HepG2 (cell line): ENCODE data around the gene MFSD12. TPM values are rescaled to one million over a fixed set of nuclear protein-coding genes. Genes with fewer than 3 reads are reported as not detected.

Experiments used
- CREM ChIP-seq, 2 experiments: sonication (generic) in 1 of 2; formaldehyde crosslinking in 1 of 2; IDR thresholded peaks; 2 replicates each; pipeline versions ENCODE4 v1.4.0 to v1.6.1; 2016 to 2020; ENCODE audit warnings: antibody characterized with exemption in 1 of 2, mild to moderate bottlenecking in 1 of 2, missing genetic modification reagents in 1 of 2
- FOXC1 ChIP-seq: sonication (generic); formaldehyde crosslinking; IDR thresholded peaks from 2 replicates; pipeline ENCODE4 v1.8.0; 2022; ENCODE audit warnings: mild to moderate bottlenecking, missing genetic modification reagents, borderline replicate concordance
- JUN ChIP-seq: sonication (generic); formaldehyde crosslinking; IDR thresholded peaks from 2 replicates; pipeline ENCODE4 v1.4.0; 2020; ENCODE audit warnings: mild to moderate bottlenecking, missing genetic modification reagents
- REXO4 ChIP-seq: sonication (generic); formaldehyde crosslinking; IDR thresholded peaks from 2 replicates; pipeline ENCODE4 v1.8.0; 2022; ENCODE audit warnings: missing genetic modification reagents, mild to moderate bottlenecking, borderline replicate concordance
- RXRB ChIP-seq: IDR thresholded peaks from 2 replicates; pipeline ENCODE4 v1.6.1; 2016; ENCODE audit warnings: borderline replicate concordance, missing genetic modification reagents, missing compliant biosample characterization
- ZBTB21 ChIP-seq: sonication (generic); formaldehyde crosslinking; IDR thresholded peaks from 2 replicates; pipeline ENCODE4 v1.4.0; 2020; ENCODE audit warnings: missing genetic modification reagents
- ZBTB46 ChIP-seq: sonication (generic); formaldehyde crosslinking; IDR thresholded peaks from 2 replicates; pipeline ENCODE4 v1.4.0; 2020; ENCODE audit warnings: mild to moderate bottlenecking, missing genetic modification reagents, borderline replicate concordance
- ZKSCAN1 ChIP-seq: fragments of 150-350 bp; IDR thresholded peaks from 2 replicates; pipeline ENCODE4 v1.6.1; 2014; ENCODE audit warnings: low read length
- ZNF124 ChIP-seq: sonication (generic); formaldehyde crosslinking; IDR thresholded peaks from 2 replicates; pipeline ENCODE4 v1.4.0; 2020; ENCODE audit warnings: missing genetic modification reagents
- ZNF318 ChIP-seq: sonication (generic); formaldehyde crosslinking; IDR thresholded peaks from 2 replicates; pipeline ENCODE4 v1.4.0; 2020; ENCODE audit warnings: mild to moderate bottlenecking, missing genetic modification reagents
- ZNF501 ChIP-seq: sonication (generic); formaldehyde crosslinking; IDR thresholded peaks from 2 replicates; pipeline ENCODE4 v1.5.1; 2020; ENCODE audit warnings: mild to moderate bottlenecking, moderate library complexity, missing genetic modification reagents
- polyA plus RNA-seq, 8 experiments: library from polyadenylated mRNA; depleted of rRNA in 3 of 8; stranded (reverse) in 7 of 8; unstranded in 1 of 8; fragments of >200 nt; fragmentation: Illumina TruSeq in 4 of 8; extraction: Trizol in 4 of 8; gene quantifications; 2 replicates each; pipeline versions ENCODE4 v1.2.1 to v1.2.3, GENCODE V29; 2011 to 2016; ENCODE audit warnings: low read depth in 4 of 8, missing spikeins in 1 of 8, mixed read lengths in 1 of 8; ENCODE audit not compliant: insufficient read depth in 1 of 8
- total RNA-seq, 5 experiments: library from RNA; depleted of rRNA; stranded (reverse); fragments of >200 nt; fragmentation: Illumina TruSeq; extraction: Trizol; gene quantifications; 2 replicates each; pipeline ENCODE4 v1.2.3, GENCODE V29; 2016; ENCODE audit warnings: low read depth in 1 of 5
- TF ChIP-seq, protein P1 (sequence below): IDR thresholded peaks from 2 replicates; pipeline ENCODE4 v1.6.1; 2016; ENCODE audit warnings: low read depth, missing genetic modification reagents, missing compliant biosample characterization

Gene MFSD12
- total and polyA plus RNA-seq, 2 of the 13 experiments (the other 11 are each of a cell fraction or from before 2014, with no cell fraction given): 27.2 to 29.1 TPM

DNA sequence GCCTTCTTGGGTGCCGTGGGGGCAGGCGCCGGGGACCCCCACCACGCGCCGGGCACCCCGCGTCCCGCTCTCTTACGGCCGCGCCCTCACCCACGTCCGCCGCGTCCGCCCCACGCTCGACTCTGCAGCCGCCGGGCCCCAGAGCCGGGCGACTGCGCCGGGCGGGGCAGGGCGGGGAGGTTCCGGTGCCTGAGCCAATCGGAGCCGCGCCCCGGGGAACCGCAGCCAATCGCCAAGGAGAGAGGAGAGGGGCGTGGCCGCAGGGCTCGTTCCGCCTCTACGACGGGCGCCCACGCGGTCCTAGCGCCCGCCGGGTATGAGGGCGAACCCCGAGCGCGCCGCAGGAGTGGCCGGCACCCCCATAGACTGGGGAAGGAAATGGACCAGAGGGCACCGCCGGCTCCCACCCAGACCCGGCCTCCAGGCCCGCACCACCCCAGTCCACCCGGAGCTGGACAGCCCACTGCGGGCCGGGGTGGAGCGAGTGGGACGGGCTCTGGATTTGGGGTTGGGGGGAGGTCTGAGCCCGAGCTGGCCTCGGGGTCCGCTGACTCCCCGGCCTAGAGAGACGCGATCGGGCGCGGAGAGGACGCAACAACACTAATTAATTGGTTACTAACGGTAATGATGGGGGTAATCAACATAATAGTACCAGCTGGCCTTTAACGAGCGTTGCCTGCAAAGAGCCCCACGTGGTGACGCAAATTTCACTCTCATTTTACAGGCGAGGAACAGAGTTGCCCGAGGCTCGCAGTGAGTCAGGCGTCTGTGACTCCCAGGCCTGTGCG, at the start of gene MFSD12 (continued):
- no peak for TF ChIP-seq ZNF318 (CRISPR knock-in tag)
- no peak; the same call in 1 of the 2 replicates for TF ChIP-seq FOXC1 (CRISPR knock-in tag)
- no peak for TF ChIP-seq ZNF124 (CRISPR knock-in tag)
- peak; percentile 75 for TF ChIP-seq ZNF501
- no peak; the same call in 1 of the 2 replicates for TF ChIP-seq JUN
- no peak for TF ChIP-seq ZBTB46
- TF ChIP-seq RXRB (CRISPR knock-in tag): no peak
- no peak for TF ChIP-seq CREM (IDR thresholded peaks at IDR 0.05)
- TF ChIP-seq CREM (CRISPR knock-in tag; IDR thresholded peaks at IDR 0.05): no peak
- TF ChIP-seq ZKSCAN1: no peak
- TF ChIP-seq ZBTB21: no peak
- TF ChIP-seq REXO4 (CRISPR knock-in tag): no peak
- TF ChIP-seq, protein P1, sequence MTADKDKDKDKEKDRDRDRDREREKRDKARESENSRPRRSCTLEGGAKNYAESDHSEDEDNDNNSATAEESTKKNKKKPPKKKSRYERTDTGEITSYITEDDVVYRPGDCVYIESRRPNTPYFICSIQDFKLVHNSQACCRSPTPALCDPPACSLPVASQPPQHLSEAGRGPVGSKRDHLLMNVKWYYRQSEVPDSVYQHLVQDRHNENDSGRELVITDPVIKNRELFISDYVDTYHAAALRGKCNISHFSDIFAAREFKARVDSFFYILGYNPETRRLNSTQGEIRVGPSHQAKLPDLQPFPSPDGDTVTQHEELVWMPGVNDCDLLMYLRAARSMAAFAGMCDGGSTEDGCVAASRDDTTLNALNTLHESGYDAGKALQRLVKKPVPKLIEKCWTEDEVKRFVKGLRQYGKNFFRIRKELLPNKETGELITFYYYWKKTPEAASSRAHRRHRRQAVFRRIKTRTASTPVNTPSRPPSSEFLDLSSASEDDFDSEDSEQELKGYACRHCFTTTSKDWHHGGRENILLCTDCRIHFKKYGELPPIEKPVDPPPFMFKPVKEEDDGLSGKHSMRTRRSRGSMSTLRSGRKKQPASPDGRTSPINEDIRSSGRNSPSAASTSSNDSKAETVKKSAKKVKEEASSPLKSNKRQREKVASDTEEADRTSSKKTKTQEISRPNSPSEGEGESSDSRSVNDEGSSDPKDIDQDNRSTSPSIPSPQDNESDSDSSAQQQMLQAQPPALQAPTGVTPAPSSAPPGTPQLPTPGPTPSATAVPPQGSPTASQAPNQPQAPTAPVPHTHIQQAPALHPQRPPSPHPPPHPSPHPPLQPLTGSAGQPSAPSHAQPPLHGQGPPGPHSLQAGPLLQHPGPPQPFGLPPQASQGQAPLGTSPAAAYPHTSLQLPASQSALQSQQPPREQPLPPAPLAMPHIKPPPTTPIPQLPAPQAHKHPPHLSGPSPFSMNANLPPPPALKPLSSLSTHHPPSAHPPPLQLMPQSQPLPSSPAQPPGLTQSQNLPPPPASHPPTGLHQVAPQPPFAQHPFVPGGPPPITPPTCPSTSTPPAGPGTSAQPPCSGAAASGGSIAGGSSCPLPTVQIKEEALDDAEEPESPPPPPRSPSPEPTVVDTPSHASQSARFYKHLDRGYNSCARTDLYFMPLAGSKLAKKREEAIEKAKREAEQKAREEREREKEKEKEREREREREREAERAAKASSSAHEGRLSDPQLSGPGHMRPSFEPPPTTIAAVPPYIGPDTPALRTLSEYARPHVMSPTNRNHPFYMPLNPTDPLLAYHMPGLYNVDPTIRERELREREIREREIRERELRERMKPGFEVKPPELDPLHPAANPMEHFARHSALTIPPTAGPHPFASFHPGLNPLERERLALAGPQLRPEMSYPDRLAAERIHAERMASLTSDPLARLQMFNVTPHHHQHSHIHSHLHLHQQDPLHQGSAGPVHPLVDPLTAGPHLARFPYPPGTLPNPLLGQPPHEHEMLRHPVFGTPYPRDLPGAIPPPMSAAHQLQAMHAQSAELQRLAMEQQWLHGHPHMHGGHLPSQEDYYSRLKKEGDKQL: no peak
